K562 (cell line): ENCODE data around the gene PBXIP1. TPM values are rescaled to one million over a fixed set of nuclear protein-coding genes. Genes with fewer than 3 reads are reported as not detected.
A peak's percentile ranks its signal among the peaks of the same experiment; 100 is the strongest.

Source experiments
- ATAC-seq: fragments of 200-7000 bp; cut with Tn5 transposase; 3 replicates; pipeline ENCODE4 v1.9.1; 2020; ENCODE audit warnings: moderate library complexity
- BruUV-seq: library from RNA; stranded (reverse); fragments of 400-500 nt; replicated peaks from 2 replicates; lab custom pipeline; 2021; lab: Mats Ljungman, UMichigan
- CTCF ChIA-PET: fragments of 300-600 bp; formaldehyde crosslinking; extraction: SDS; loops from one replicate; lab custom pipeline; 2021; ENCODE audit warnings: low intra/inter-chr PET ratio; lab: Yijun Ruan, JAX
- POLR2A ChIA-PET: fragments of 300-600, 350-650 bp; sonication (Branson Sonifier 250); formaldehyde crosslinking; extraction: SDS; loops from one replicate; lab custom pipeline; 2021; ENCODE audit warnings: antibody characterized with exemption, inconsistent platforms; lab: Yijun Ruan, JAX
- DNase-seq, 4 experiments: peaks; one replicate each; pipeline versions ENCODE4 v3.0.0 to v3.0.0-alpha.2; 2011 to 2018; ENCODE audit warnings: low spot score in 3 of 4, mixed read lengths in 3 of 4; ENCODE audit errors: extremely low read depth in 1 of 4
- FAIRE-seq: peaks from 2 replicates; lab custom pipeline; 2011; peaks lifted over from hg19 to GRCh38; lab: Jason Lieb, UNC
- H2AFZ ChIP-seq: 2 replicates; pipeline ENCODE4 v1.6.0; 2011; ENCODE audit warnings: low read depth, low read length, control low read depth, inconsistent platforms
- H3K27ac ChIP-seq: fragments of 200-600 bp; 3 replicates; pipeline ENCODE4 v1.8.0; 2011; ENCODE audit warnings: low read depth, mild to moderate bottlenecking, control low read depth, inconsistent platforms, low read length, moderate library complexity, mixed read lengths; ENCODE audit errors: extremely low read depth
- H3K27me3 ChIP-seq, 2 experiments: fragments of 300-600 bp in 1 of 2; 2 replicates in 1 of 2; 3 replicates in 1 of 2; pipeline versions ENCODE4 v1.6.0 to v1.8.0; 2011; ENCODE audit warnings: inconsistent platforms in 2 of 2, low read length in 2 of 2, mild to moderate bottlenecking in 1 of 2, mixed read lengths in 1 of 2, moderate library complexity in 1 of 2; ENCODE audit not compliant: control insufficient read depth in 2 of 2, insufficient read depth in 2 of 2
- H3K36me3 ChIP-seq: fragments of 300-600 bp; 3 replicates; pipeline ENCODE4 v1.8.0; 2011; ENCODE audit warnings: mild to moderate bottlenecking, low read length, inconsistent platforms; ENCODE audit not compliant: control insufficient read depth, insufficient read depth
- H3K4me1 ChIP-seq, 2 experiments: fragments of 200-600 bp in 1 of 2; replicated peaks in 1 of 2; 2 replicates in 1 of 2; 3 replicates in 1 of 2; pipeline versions ENCODE4 v1.5.1 to v1.8.0; 2011; ENCODE audit warnings: inconsistent platforms in 2 of 2, low read length in 2 of 2, mild to moderate bottlenecking in 1 of 2, mixed read lengths in 1 of 2, moderate library complexity in 1 of 2; ENCODE audit not compliant: control insufficient read depth in 2 of 2, insufficient read depth in 2 of 2
- H3K4me2 ChIP-seq: 2 replicates; pipeline ENCODE4 v1.6.1; 2011; ENCODE audit warnings: low read length, control low read depth, inconsistent platforms, mixed read lengths; ENCODE audit not compliant: insufficient read depth
- H3K4me3 ChIP-seq: fragments of 200-600 bp; sonication (generic), shearing (Covaris generic); 2 replicates; pipeline ENCODE4 v1.5.1; 2016; ENCODE audit warnings: control low read depth, inconsistent platforms
- H3K79me2 ChIP-seq: fragments of 200-600 bp; 3 replicates; pipeline ENCODE4 v1.8.0; 2011; ENCODE audit warnings: low read length, inconsistent platforms; ENCODE audit not compliant: control insufficient read depth, insufficient read depth
- H3K9ac ChIP-seq, 2 experiments: 2 replicates each; pipeline versions ENCODE4 v1.6.0 to v1.6.1; 2011; ENCODE audit warnings: low read depth in 2 of 2, low read length in 2 of 2, control low read depth in 1 of 2, inconsistent platforms in 1 of 2, mild to moderate bottlenecking in 1 of 2, mixed read lengths in 1 of 2; ENCODE audit not compliant: insufficient read depth in 1 of 2
- H3K9me1 ChIP-seq: one replicate; pipeline ENCODE4 v1.6.0; 2011; ENCODE audit warnings: inconsistent platforms, mild to moderate bottlenecking, low read length, moderate library complexity; ENCODE audit not compliant: control insufficient read depth, insufficient read depth
- H3K9me3 ChIP-seq: replicated peaks from 2 replicates; pipeline ENCODE4 v1.5.1; 2011; ENCODE audit warnings: low read depth, low read length, inconsistent platforms; ENCODE audit not compliant: control insufficient read depth, insufficient read depth
- H4K20me1 ChIP-seq: replicated peaks from 2 replicates; pipeline ENCODE4 v1.6.1; 2011; ENCODE audit warnings: low read length, inconsistent platforms, mixed read lengths; ENCODE audit not compliant: control insufficient read depth, insufficient read depth
- HLTF ChIP-seq: fragments of 450-650 bp; IDR thresholded peaks from 2 replicates; pipeline ENCODE4 v1.6.1; 2016
- MAX ChIP-seq: sonication (generic); formaldehyde crosslinking; IDR thresholded peaks from 2 replicates; pipeline ENCODE4 v1.9.0; 2022; ENCODE audit warnings: mild to moderate bottlenecking, missing genetic modification reagents
- MTF1 ChIP-seq: fragments of 250-450 bp; sonication (Bioruptor Pico); IDR thresholded peaks from 2 replicates; pipeline ENCODE4 v1.9.0; 2021; ENCODE audit warnings: moderate library complexity, mild to moderate bottlenecking, inconsistent platforms, borderline replicate concordance
- SOX6 ChIP-seq: fragments of 450-650 bp; IDR thresholded peaks from 2 replicates; pipeline ENCODE4 v1.6.1; 2014; ENCODE audit warnings: mild to moderate bottlenecking
- ZNF764 ChIP-seq: fragments of 250-450 bp; sonication (Bioruptor Pico); IDR thresholded peaks from 2 replicates; pipeline ENCODE4 v1.4.0; 2020; ENCODE audit warnings: low read depth, mild to moderate bottlenecking, moderate library complexity
- ZNF766 ChIP-seq: fragments of 200-800 bp; sonication (Bioruptor generic); conservative IDR thresholded peaks from 2 replicates; pipeline ENCODE4 v1.6.1; 2016; ENCODE audit warnings: missing genetic modification characterization, missing compliant biosample characterization
- ZNF79 ChIP-seq: fragments of 250-450 bp; sonication (Bioruptor Pico); IDR thresholded peaks from 2 replicates; pipeline ENCODE4 v1.4.0; 2020; ENCODE audit warnings: low read depth, mild to moderate bottlenecking, moderate library complexity
- WGBS: fragments of 100-300 bp; shearing (Covaris generic); methylation state at CpG from one replicate; pipeline ENCODE4 v1.1.6; 2016; ENCODE audit warnings: low coverage, mixed read lengths; ENCODE audit not compliant: insufficient coverage; ENCODE audit errors: missing lambda C conversion rate; 5-methylcytosine and 5-hydroxymethylcytosine counted together
- in situ Hi-C: fragments of 300-500 bp; cut with MboI; formaldehyde crosslinking; loops from 4 replicates; pipeline ENCODE4 v1.15.0; 2018; ENCODE audit warnings: inconsistent platforms, mixed read lengths
- intact Hi-C: fragments of 100-400 bp; cut with micrococcal nuclease; formaldehyde crosslinking; loops from 2 replicates; pipeline ENCODE4 v1.14.2; 2022
- polyA plus RNA-seq, 8 experiments: library from polyadenylated mRNA; depleted of rRNA in 4 of 8; stranded (reverse) in 5 of 8; unstranded in 3 of 8; fragments of >200 nt; fragmentation: Nextera tagmentation in 2 of 8; fragmentation: Illumina TruSeq in 1 of 8; extraction: Ambion mirVana in 2 of 8; extraction: Trizol in 1 of 8; gene quantifications; 2 replicates each; pipeline versions ENCODE4 v1.2.1 to v1.2.3, GENCODE V29; 2011 to 2014; ENCODE audit warnings: inconsistent platforms in 1 of 8, missing spikeins in 1 of 8
- total RNA-seq, 7 experiments: library from RNA; depleted of rRNA in 6 of 7; stranded (reverse); fragments of >200 nt in 6 of 7; fragmentation: Illumina TruSeq in 2 of 7; extraction: Trizol in 2 of 7; gene quantifications; 2 replicates each; pipeline versions ENCODE4 v1.2.1 to v1.2.3, GENCODE V29; 2011 to 2021; ENCODE audit warnings: low replicate concordance in 1 of 7
- TF ChIP-seq, protein P1 (sequence below): fragments of 150-350 bp; conservative IDR thresholded peaks from 2 replicates; pipeline ENCODE4 v1.6.1; 2014; ENCODE audit warnings: low read length
- TF ChIP-seq, protein P2 (sequence below): conservative IDR thresholded peaks from 2 replicates; pipeline ENCODE4 v1.6.1; 2011; ENCODE audit warnings: low read depth, mild to moderate bottlenecking, low read length; ENCODE audit not compliant: control insufficient read depth
- TF ChIP-seq, protein P3 (sequence below): fragments of 200-800 bp; sonication (Bioruptor generic); IDR thresholded peaks from 2 replicates; pipeline ENCODE4 v1.6.1; 2017; ENCODE audit warnings: missing genetic modification characterization, missing compliant biosample characterization

The PBXIP1 gene
- total and polyA plus RNA-seq, 9 of the 15 experiments (the other 6 are each of a cell fraction or from before 2014, with no cell fraction given) = 0.13 to 8.3 (median 5.8) TPM

DNA sequence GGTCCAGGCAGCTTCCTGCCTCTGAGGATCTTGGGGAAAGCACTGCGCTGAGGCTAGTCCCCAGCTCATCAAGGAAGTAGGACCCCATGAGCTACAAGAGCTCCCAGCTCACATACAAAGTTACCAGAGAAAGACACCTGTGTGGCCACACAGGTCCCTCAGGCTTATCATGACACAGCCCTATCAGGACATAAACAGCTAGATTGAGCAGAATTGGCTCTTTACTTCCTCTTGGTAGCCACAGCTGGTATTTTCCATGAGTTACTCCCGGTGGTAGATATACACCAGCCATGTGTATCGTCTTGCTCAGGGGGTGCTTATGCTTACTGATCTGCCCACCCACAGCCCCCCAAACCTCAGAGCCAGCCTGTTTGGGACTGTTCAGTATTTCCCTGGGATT lies 38.7 kb upstream of the PBXIP1 start (continued):
- TF ChIP-seq, protein P1, sequence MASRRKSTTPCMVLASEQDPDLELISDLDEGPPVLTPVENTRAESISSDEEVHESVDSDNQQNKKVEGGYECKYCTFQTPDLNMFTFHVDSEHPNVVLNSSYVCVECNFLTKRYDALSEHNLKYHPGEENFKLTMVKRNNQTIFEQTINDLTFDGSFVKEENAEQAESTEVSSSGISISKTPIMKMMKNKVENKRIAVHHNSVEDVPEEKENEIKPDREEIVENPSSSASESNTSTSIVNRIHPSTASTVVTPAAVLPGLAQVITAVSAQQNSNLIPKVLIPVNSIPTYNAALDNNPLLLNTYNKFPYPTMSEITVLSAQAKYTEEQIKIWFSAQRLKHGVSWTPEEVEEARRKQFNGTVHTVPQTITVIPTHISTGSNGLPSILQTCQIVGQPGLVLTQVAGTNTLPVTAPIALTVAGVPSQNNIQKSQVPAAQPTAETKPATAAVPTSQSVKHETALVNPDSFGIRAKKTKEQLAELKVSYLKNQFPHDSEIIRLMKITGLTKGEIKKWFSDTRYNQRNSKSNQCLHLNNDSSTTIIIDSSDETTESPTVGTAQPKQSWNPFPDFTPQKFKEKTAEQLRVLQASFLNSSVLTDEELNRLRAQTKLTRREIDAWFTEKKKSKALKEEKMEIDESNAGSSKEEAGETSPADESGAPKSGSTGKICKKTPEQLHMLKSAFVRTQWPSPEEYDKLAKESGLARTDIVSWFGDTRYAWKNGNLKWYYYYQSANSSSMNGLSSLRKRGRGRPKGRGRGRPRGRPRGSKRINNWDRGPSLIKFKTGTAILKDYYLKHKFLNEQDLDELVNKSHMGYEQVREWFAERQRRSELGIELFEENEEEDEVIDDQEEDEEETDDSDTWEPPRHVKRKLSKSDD = no peak
- no peak for TF ChIP-seq ZNF79 (CRISPR knock-in tag)
- no peak for TF ChIP-seq ZNF764 (CRISPR knock-in tag)
- no peak for TF ChIP-seq HLTF
- TF ChIP-seq MTF1 (CRISPR knock-in tag) = no peak
- TF ChIP-seq, protein P2, sequence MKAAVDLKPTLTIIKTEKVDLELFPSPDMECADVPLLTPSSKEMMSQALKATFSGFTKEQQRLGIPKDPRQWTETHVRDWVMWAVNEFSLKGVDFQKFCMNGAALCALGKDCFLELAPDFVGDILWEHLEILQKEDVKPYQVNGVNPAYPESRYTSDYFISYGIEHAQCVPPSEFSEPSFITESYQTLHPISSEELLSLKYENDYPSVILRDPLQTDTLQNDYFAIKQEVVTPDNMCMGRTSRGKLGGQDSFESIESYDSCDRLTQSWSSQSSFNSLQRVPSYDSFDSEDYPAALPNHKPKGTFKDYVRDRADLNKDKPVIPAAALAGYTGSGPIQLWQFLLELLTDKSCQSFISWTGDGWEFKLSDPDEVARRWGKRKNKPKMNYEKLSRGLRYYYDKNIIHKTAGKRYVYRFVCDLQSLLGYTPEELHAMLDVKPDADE = no peak
- TF ChIP-seq, all 486 proteins: peak for 8

GRCh38 chr1:154994269-154994587 lies 38.3 kb upstream of the PBXIP1 start:
- BruUV-seq = no TSS peak
- Histone ChIP-seq H3K27me3 (no peaks in the 10 kb centered on the region), H2AFZ (peak overlapping the region; percentile 47; the same call in 1 of the 2 replicates), H3K9ac (peak overlapping the region; percentile 19 to 71; a peak in 3 of 4 replicates), H3K27ac (peak overlapping the region; percentile 73), H3K79me2 (peaks cover 6% of the 10 kb centered on the region; the same call in 2 of the 3 replicates), H3K36me3 (peaks cover 24% of the 10 kb centered on the region; the same call in 2 of the 3 replicates), H3K4me3 (no peak overlapping the region), H3K4me1 (peaks cover 40 to 44% of the 10 kb centered on the region in 2 experiments), H3K4me2 (peak overlapping the region; percentile 47; the same call in 1 of the 2 replicates), H3K9me1 (peaks cover 6% of the 10 kb centered on the region), H3K9me3 (no peaks in the 10 kb centered on the region), H4K20me1 (no peaks in the 10 kb centered on the region)
- POLR2A ChIA-PET = interaction anchor here (0.6 to 8.2 kb wide), 14 partner anchors 10 to 125 kb away, joined by 3 to 80 read pairs (median 6); partner anchors contain the start of genes ADAM15, CKS1B, FLAD1 and PBXIP1
- intact Hi-C loops = loop anchor here (2.0 kb wide), 1 partner anchor 39 kb away; no protein-coding TSS in a partner anchor
- FAIRE-seq (no peak), DNase-seq (no peak), ATAC-seq (peak; percentile 16; the same call in 2 of the 3 replicates)
- 13% methylated on average over 1 of the region's 1 CpG for WGBS
- in situ Hi-C loops = no loop called here
- CTCF ChIA-PET = no interaction called here
- TF ChIP-seq SOX6 = no peak
- no peak for TF ChIP-seq ZNF766 (CRISPR knock-in tag)
- TF ChIP-seq, protein P3, sequence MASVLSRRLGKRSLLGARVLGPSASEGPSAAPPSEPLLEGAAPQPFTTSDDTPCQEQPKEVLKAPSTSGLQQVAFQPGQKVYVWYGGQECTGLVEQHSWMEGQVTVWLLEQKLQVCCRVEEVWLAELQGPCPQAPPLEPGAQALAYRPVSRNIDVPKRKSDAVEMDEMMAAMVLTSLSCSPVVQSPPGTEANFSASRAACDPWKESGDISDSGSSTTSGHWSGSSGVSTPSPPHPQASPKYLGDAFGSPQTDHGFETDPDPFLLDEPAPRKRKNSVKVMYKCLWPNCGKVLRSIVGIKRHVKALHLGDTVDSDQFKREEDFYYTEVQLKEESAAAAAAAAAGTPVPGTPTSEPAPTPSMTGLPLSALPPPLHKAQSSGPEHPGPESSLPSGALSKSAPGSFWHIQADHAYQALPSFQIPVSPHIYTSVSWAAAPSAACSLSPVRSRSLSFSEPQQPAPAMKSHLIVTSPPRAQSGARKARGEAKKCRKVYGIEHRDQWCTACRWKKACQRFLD (CRISPR knock-in tag) = 0 out of 2 replicates have a peak, but pooled peaks have one; percentile 9
- peak; percentile 7; the same call in 1 of the 2 replicates for TF ChIP-seq MAX (CRISPR knock-in tag)
